NCI-H187 (cell line): Measurements from ENCODE around the gene FCRL3.

Source experiments
- DNase-seq, 2 experiments: peaks; one replicate each; lab custom pipeline; 2025; lab: John Stamatoyannopoulos, UW

FCRL3 gene

DNA sequence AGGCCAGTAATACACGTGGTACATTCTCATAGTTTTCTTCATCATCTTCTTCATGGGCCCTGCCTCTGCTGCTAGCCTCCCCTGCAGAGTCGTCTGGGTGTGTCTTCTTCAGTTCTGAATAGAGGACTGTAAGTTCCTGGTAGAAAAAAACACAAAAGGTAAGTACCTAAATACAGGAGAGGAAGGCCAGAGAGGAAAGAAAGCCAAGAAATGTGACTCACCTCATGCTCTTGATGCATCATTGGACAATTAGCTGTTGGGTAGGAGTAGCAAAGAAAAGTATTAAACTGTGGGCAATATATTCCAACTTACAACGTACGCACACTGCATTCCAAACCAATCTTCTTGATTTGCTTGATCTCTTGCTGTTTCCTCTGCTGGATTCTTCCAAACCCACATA lies 21.8 kb downstream of the FCRL3 start:
- no peak for DNase-seq

DNA sequence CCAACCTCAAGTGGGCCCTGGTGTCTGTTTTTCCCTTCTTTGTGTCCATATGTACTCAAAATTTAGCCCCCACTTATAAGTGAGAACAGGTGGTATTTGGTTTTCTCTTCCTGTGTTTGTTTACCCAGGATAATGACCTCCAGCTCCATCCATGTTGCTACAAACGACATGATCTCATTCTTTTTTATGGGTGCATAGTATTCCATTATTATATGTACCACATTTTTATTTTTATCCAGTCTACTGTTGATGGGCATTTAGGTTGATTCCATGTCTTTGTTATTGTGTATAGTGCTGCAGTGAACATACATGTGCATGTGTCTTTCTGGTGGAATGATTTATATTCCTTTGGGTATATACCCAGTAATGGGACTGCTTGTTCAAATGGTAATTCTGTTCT lies 27.6 kb downstream of the FCRL3 start:
- DNase-seq, result no peak

DNA sequence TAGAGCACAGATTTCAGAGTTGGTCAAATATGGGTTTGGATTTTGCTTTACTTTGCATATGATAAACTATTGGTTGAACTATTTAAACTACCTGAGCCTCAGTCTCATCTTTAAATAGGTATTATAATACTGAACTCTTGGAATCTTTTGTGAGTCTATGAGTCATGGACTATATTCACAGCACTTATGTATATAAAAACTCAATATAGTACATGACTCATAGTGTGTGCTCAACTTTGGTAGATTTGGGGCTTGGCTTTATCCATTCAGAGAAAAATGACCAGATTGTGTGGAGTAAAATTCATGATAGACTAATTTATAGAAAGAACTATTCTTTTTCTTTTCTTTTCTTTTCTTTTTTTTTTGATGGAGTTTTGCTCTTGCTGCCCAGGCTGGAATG lies 28.7 kb downstream of the FCRL3 start:
- no peak for DNase-seq

DNA sequence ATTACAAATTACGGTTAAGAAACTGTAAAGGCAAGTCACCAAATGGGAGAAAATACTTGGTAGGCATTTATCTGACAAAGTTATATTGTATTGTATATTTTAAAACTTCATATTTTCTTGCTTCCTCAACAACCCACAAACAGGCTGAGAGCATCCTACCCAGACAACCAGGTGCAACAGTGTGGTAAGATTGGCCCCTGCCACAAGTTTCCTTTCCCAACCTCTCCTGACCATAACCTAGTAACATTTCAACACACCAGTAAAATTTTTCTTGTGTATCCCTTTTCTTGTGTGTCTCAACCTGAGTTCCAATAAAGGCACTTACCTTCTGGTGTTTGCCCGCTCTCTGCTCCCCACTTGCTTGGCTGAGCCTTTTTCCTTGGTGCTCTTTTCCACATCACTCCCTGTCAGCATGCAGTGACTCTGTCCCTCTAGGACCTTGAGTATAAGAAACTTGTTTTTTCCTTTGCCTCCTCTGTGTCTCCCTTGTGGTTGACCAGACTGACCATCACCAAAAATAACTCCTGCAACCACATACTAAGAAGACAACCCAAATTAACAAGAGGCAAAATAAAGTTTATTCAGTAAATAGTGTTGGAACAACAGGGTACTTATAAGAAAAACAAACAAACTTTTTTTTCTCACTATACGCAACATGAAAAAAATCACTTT lies 40.9 kb downstream of the FCRL3 start:
- DNase-seq, result no peak

DNA sequence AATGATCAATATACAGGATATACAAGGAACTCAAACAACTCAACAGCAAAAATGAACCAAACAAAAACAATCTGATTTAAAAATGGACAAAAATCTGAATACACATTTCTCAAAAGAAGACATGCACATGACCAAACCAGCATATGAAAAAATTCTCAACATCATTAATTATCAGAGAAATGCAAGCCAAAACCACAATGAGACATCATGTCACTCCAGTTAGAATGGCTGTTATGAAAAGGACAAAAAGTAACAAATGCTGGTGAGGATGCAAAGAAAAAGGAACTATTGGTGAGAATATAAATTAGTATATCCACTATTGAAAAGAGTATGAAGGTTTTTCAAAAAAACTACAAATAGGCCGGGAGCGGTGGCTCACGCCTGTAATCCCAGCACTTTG lies 42.0 kb downstream of the FCRL3 start:
- DNase-seq, result no peak

DNA sequence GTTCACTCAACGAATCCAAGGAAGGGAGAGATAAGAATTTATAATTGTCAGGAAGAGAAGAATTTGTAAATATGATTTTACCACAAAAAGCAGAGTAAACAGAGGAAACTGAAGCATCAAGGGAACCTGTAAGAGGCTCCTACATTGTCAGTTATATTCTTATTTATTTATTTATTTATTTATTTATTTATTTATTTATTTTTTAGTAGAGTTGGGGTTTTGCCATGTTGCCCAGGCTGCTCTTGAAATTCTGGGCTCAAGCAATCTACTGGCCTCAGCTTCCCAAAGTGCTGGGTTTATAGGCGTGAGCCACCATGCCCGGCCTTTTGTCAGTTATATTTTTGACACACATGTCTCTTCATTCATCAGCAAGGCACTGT lies 47.1 kb downstream of the FCRL3 start:
- no peak for DNase-seq

DNA sequence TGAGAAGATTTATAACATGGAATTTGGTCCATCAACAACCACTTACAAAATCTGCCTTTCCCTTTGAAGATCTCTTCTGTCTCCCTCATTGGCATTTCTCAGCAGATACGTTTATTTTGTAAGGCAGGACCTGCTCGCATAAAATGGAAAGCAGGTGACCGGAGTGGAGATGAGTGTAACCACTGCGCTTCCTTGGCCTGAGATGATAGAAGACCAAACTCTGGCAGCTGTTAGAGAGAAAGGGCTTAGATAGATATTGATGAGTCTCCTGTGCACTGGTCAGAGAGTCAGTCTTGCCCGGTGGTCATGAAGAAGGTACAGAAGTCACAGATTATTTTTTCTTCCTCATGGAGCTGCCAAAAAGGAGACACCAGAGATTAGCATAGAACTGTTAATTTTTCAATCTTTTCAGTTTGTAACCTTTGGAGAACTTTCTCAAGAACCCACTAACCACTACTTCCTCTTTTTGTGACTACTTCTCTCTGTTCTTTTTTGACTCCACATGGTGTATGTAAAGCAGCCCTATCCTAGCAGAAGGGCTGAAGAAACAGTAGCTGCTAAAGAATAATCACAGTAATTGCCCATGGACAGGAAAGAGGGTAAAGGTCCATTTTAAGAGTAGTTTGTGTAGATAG lies 47.6 kb downstream of the FCRL3 start:
- DNase-seq, result no peak

DNA sequence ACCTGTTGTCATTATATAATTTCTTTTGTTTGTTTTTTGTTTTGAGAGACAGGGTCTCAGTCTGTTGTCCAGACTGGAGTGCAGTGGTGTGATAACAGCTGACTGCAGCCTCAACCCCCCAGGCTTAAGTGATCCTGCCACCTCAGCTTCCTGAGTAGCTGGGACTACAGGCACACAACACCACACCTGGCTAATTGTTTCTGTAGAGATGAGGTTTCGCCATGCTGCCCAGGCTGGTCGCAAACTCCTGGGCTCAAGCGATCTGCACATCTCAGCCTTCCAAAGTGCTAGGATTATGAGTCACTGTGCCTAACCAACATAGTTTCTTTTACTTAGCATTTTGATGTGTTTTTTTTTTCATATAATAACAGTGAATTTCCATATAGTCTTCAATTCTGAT lies 52.3 kb downstream of the FCRL3 start:
- no peak for DNase-seq

DNA sequence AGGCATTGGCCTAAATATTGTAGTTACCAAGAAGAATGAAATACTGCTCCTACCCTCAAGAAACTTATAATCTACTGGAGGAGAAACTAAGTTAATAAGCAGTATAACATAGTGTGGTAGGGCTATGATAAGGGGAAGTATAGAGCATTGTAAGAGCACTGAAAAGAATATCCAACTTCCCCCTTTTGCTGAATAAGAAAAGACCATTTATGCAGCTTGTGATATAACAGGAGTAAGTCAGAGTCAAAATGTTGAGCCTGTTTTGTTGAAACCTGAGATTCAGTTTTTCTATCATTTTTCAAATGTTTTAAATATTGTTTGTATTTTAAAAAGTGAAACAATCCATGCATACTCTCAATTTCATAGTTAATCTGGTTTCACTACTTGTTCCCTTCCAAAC lies 54.4 kb downstream of the FCRL3 start:
- DNase-seq, result no peak

DNA sequence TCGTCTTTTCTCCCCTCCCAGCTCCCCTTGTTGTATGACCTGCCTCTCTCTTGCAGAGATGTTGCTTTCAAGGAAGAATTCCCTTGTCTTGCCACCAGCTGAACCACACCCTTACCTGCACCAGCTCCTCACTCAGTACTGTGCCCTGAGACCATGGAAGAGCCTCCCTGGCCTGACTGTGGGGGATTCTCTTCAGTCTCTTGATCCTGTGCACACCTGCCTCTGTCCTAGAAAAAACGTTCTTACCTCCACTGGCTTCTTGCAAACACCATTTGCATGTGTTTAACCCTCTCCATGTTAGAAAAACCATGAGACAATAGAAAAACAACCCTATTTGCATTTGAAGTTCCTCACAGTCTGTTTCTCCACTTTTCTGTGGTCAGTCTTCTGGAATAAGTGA lies 59.4 kb downstream of the FCRL3 start:
- no peak for DNase-seq

DNA sequence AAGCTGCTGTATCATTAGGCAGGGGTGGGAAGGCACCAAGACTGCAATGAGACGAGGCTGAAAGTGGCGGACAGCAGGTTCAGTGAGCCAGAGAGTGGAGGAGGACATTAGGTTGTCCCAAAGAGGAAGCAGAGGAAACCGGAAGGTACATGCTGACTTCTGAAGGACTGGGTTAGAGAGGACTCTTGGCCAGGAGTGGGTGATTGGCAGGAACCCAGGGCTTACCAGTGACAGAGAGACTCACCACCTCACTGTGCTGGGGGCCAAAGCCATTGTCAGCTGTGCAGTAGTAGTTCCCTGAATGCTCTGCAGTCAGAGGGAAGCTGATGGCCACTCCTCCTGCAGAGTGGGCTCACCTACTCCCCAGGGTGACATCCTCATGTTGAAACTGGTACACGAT lies 60.8 kb downstream of the FCRL3 start:
- DNase-seq, result no peak

DNA sequence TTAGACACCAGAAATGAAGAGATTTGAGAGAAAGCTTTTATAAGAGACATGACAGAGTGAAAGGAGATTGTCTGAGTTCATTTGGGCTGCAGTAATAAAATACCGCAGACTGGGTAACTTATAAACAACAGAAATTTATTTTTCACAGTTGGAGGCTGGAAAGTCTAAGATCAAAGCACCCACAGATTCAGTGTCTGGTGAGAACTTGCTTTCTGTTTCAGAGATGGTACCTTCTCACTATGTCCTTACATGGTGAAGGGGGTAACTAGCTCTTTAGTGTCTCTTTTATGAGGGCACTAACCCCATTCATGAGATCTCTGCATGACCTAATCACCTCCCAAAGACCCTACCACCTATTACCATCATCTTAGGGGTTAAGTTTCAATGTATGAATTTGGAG lies 71.8 kb downstream of the FCRL3 start:
- DNase-seq, result no peak
